ENCODE data around the gene ANKRD33B.

The ANKRD33B gene

DNA sequence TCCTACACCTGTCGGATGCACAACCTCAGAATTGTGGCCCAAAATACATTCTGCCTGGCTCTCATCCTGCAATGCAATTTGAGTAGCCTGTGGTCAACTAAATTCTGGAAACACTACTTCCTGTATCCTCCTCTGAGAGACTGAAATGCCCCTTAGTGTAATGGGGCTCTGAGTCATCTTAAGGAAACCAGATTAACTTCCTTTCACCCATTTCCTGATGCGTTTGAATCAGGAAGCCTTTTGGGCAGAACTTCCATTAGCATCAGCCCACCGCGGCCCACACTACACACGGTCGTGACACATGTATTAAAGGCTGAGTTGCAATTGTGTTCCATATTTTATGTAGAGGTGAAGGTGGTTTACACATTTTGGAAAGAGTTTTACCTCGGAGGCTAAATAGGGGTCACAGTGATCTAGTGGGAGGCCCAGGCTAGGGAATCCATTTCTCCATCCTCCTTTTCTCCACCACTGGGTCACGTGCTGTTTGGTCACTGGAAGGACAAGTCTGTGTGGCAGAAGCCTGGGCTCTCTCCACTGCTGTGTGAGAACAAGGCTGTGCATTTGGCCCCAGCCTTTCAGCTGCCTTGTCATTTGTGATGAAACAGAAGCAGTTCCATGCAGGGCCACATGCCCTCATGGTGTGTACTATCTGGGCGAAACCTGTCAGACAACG lies 141.2 kb downstream of the ANKRD33B start:
- Histone ChIP-seq H3K9me3 (ENCODE audit: low read length) (no peaks in the 10 kb centered on the region), H3K4me3 (ENCODE audit: low read depth in 1 of 2, low read length in 2 of 2) (no peak overlapping the region), H3K27me3 (ENCODE audit: control insufficient read depth in 1 of 2, insufficient read depth in 2 of 2, low read length in 2 of 2) (no peaks in the 10 kb centered on the region), H3K4me1 (ENCODE audit: insufficient read depth, low read length) (peaks cover 4% of the 10 kb centered on the region), H3K9ac (ENCODE audit: low read length) (no peak overlapping the region), H3K27ac (ENCODE audit: low read depth, low read length) (no peak overlapping the region), H3K36me3 (ENCODE audit: insufficient read depth, low read length) (no peaks in the 10 kb centered on the region)

DNA sequence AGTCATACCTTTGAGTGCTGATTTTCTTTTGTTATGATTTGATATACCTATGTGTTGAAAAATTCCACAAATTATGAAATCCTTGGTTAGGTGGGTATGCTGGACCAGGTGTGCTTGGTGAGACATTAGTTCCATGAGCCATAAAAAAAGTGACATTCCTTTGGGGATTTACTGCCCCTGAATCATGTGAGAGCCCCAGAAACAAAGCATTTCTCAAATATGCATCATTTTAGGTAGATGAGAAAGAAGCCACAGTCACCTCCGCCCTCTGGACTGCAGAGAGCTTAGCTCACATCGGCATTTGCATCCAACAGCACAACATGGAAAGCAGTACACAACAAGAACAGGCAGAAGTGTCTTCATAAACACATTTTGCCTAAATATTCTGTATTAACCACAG lies 141.9 kb downstream of the ANKRD33B start:
- H3K4me3 ChIP-seq (ENCODE audit: low read depth in 1 of 2, low read length in 2 of 2), result no peak overlapping the region
- H3K27ac ChIP-seq (ENCODE audit: low read depth, low read length), result no peak overlapping the region
- no peaks in the 10 kb centered on the region for H3K27me3 ChIP-seq (ENCODE audit: control insufficient read depth in 1 of 2, insufficient read depth in 2 of 2, low read length in 2 of 2)
- H3K9me3 ChIP-seq (ENCODE audit: low read length), result no peaks in the 10 kb centered on the region
- H3K36me3 ChIP-seq (ENCODE audit: insufficient read depth, low read length), result no peaks in the 10 kb centered on the region
- no peak overlapping the region for H3K9ac ChIP-seq (ENCODE audit: low read length)
- peaks cover 4% of the 10 kb centered on the region for H3K4me1 ChIP-seq (ENCODE audit: insufficient read depth, low read length)

DNA sequence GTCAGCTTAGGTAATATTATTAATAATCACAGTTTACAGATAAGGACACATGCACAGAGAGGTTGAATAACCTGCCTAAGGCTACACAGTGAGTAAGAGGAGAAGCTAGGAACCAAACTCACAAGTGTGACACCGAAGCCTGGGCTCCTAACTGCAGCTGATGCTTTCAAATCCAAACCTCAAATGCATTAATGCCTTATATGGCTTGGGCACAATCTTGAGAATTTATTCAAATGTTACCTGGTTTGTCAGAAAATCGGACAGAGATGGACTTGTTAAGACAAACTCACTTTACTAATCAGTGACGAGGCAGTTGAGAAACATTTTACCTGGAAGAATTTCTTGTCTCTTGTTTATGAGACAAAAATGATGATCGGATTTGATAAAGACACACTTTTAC lies 142.5 kb downstream of the ANKRD33B start:
- peaks cover 4% of the 10 kb centered on the region for H3K4me1 ChIP-seq (ENCODE audit: insufficient read depth, low read length)
- H3K9me3 ChIP-seq (ENCODE audit: low read length), result no peaks in the 10 kb centered on the region
- no peaks in the 10 kb centered on the region for H3K36me3 ChIP-seq (ENCODE audit: insufficient read depth, low read length)
- H3K9ac ChIP-seq (ENCODE audit: low read length), result no peak overlapping the region
- H3K27ac ChIP-seq (ENCODE audit: low read depth, low read length), result no peak overlapping the region
- no peak overlapping the region for H3K4me3 ChIP-seq (ENCODE audit: low read depth in 1 of 2, low read length in 2 of 2)
- no peaks in the 10 kb centered on the region for H3K27me3 ChIP-seq (ENCODE audit: control insufficient read depth in 1 of 2, insufficient read depth in 2 of 2, low read length in 2 of 2)

Measured in muscle layer of colon (tissue), 2 donors.